Measurements from ENCODE around the gene EMC10. TPM values are rescaled to one million over a fixed set of nuclear protein-coding genes. Genes with fewer than 3 reads are reported as not detected.
"Not testable (repeated sequence)": the region's sequence is repeated elsewhere in the genome, so short reads cannot be mapped to it uniquely, and the experiment has no call there.

The EMC10 gene
- total RNA-seq, 1 donor from 2014 or later: 97.7 TPM

GRCh38 chr19:50517704-50518075 lies 41.4 kb downstream of the EMC10 start:
- Histone ChIP-seq H3K27ac (replicated peaks) (no peak overlapping the region), H3K4me1 (no peaks in the 10 kb centered on the region), H3K27me3 (ENCODE audit: low read depth) (no peaks in the 10 kb centered on the region), H3K36me3 (no peaks in the 10 kb centered on the region), H3K4me3 (no peak overlapping the region), H3K9me3 (replicated peaks) (no peaks in the 10 kb centered on the region)
- intact Hi-C loops (cut with micrococcal nuclease): no loop called here
- DNase-seq: no peak
- no peak for TF ChIP-seq CTCF (IDR thresholded peaks at IDR 0.05; ENCODE audit: borderline replicate concordance)

GRCh38 chr19:50518091-50519005 lies 42.0 kb downstream of the EMC10 start:
- intact Hi-C loops (cut with micrococcal nuclease): no loop called here

GRCh38 chr19:50519006-50519575 lies 42.8 kb downstream of the EMC10 start:
- no peak for TF ChIP-seq CTCF (IDR thresholded peaks at IDR 0.05; ENCODE audit: borderline replicate concordance)
- Histone ChIP-seq H3K27ac (replicated peaks) (no peak overlapping the region), H3K36me3 (no peaks in the 10 kb centered on the region), H3K4me1 (no peaks in the 10 kb centered on the region), H3K4me3 (no peak overlapping the region), H3K9me3 (replicated peaks) (no peaks in the 10 kb centered on the region), H3K27me3 (ENCODE audit: low read depth) (no peaks in the 10 kb centered on the region)
- no peak for DNase-seq
- intact Hi-C loops (cut with micrococcal nuclease): no loop called here

More at GRCh38 chr19:50518091-50519005, 42.0 kb downstream of the EMC10 start:
- Histone ChIP-seq H3K4me1 (no peaks in the 10 kb centered on the region), H3K27me3 (ENCODE audit: low read depth) (no peaks in the 10 kb centered on the region), H3K4me3 (no peak overlapping the region), H3K27ac (replicated peaks) (no peak overlapping the region), H3K9me3 (replicated peaks) (no peaks in the 10 kb centered on the region), H3K36me3 (no peaks in the 10 kb centered on the region)
- DNase-seq: no peak
- no peak for TF ChIP-seq CTCF (IDR thresholded peaks at IDR 0.05; ENCODE audit: borderline replicate concordance)

GRCh38 chr19:50520822-50521465 lies 44.6 kb downstream of the EMC10 start:
- intact Hi-C loops (cut with micrococcal nuclease): no loop called here
- Histone ChIP-seq H3K4me1 (no peaks in the 10 kb centered on the region), H3K9me3 (replicated peaks) (no peaks in the 10 kb centered on the region), H3K4me3 (no peak overlapping the region), H3K27ac (replicated peaks) (no peak overlapping the region), H3K27me3 (ENCODE audit: low read depth) (no peaks in the 10 kb centered on the region), H3K36me3 (no peaks in the 10 kb centered on the region)
- no peak for DNase-seq
- TF ChIP-seq CTCF (IDR thresholded peaks at IDR 0.05; ENCODE audit: borderline replicate concordance): no peak

- DNase-seq: no peak
- intact Hi-C loops (cut with micrococcal nuclease): no loop called here
- Histone ChIP-seq H3K27me3 (ENCODE audit: low read depth) (no peaks in the 10 kb centered on the region), H3K4me3 (no peak overlapping the region), H3K27ac (replicated peaks) (no peak overlapping the region), H3K4me1 (no peaks in the 10 kb centered on the region), H3K36me3 (no peaks in the 10 kb centered on the region), H3K9me3 (replicated peaks) (no peaks in the 10 kb centered on the region)
- no peak for TF ChIP-seq CTCF (IDR thresholded peaks at IDR 0.05; ENCODE audit: borderline replicate concordance)
These were observed 46.6 kb downstream of the EMC10 start for GRCh38 chr19:50522881-50523280.

- DNase-seq; intact Hi-C loops (cut with micrococcal nuclease); H3K27ac ChIP-seq (replicated peaks); H3K36me3 ChIP-seq; H3K4me3 ChIP-seq; H3K4me1 ChIP-seq: not testable (repeated sequence)
- Histone ChIP-seq H3K27me3 (ENCODE audit: low read depth) (peaks cover 33% of the 10 kb centered on the region), H3K9me3 (replicated peaks) (peaks cover 12% of the 10 kb centered on the region)
These were observed 51.7 kb downstream of the EMC10 start for GRCh38 chr19:50528052-50528451.
